ENCODE measurements around the gene MAML2. TPM values are rescaled to one million over a fixed set of nuclear protein-coding genes. Genes with fewer than 3 reads are reported as not detected.

Gene MAML2
- total RNA-seq, 1 donor from 2014 or later, result 3.8 TPM

DNA sequence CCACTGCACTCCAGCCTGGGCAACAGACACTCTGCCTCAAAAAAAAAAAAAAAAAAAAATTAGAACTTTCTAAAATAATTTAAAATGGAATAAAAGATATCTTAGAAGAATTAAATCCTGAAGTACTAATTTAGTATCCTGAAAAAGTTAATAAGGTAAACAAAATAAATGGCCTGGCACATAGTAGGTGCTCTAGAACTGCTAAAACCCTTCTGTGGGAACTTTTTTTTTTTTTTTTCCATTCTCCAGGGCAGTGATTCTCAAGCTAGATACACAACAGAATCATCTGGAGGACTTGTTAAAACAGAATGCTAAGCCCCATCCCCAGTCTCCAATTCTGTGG, 65.3 kb downstream of the MAML2 start:
- Histone ChIP-seq H3K4me2 (no peak overlapping the region), H3K9me3 (ENCODE audit: low read depth) (no peaks in the 10 kb centered on the region), H3K79me2 (ENCODE audit: low read depth) (no peaks in the 10 kb centered on the region), H3F3A (ENCODE audit: low read depth) (no peaks in the 10 kb centered on the region), H3K36me3 (no peaks in the 10 kb centered on the region), H3K27ac (no peak overlapping the region), H3K9ac (no peak overlapping the region), H4K20me1 (ENCODE audit: low read depth) (no peaks in the 10 kb centered on the region), H3K4me3 (no peak overlapping the region), H2AFZ (replicated peaks) (no peak overlapping the region), H3K4me1 (peaks cover 6% of the 10 kb centered on the region), H3K27me3 (no peaks in the 10 kb centered on the region)
- Mint-ChIP-seq H3K9me3 (no peaks in the 10 kb centered on the region), H3K36me3 (no peaks in the 10 kb centered on the region), H3K4me3 (no peak overlapping the region), H3K27me3 (ENCODE audit: insufficient read depth, low read depth) (peaks cover 4% of the 10 kb centered on the region), H3K4me1 (peaks cover 33% of the 10 kb centered on the region), H3K27ac (no peak overlapping the region)
- no peak for DNase-seq (ENCODE audit: low spot score)
- TF ChIP-seq, protein P1, sequence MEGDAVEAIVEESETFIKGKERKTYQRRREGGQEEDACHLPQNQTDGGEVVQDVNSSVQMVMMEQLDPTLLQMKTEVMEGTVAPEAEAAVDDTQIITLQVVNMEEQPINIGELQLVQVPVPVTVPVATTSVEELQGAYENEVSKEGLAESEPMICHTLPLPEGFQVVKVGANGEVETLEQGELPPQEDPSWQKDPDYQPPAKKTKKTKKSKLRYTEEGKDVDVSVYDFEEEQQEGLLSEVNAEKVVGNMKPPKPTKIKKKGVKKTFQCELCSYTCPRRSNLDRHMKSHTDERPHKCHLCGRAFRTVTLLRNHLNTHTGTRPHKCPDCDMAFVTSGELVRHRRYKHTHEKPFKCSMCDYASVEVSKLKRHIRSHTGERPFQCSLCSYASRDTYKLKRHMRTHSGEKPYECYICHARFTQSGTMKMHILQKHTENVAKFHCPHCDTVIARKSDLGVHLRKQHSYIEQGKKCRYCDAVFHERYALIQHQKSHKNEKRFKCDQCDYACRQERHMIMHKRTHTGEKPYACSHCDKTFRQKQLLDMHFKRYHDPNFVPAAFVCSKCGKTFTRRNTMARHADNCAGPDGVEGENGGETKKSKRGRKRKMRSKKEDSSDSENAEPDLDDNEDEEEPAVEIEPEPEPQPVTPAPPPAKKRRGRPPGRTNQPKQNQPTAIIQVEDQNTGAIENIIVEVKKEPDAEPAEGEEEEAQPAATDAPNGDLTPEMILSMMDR (IDR thresholded peaks at IDR 0.05), result no peak
- TF ChIP-seq EZH2phosphoT487 (IDR thresholded peaks at IDR 0.05), result no peak
- TF ChIP-seq EZH2 (IDR thresholded peaks at IDR 0.05), result no peak

DNA sequence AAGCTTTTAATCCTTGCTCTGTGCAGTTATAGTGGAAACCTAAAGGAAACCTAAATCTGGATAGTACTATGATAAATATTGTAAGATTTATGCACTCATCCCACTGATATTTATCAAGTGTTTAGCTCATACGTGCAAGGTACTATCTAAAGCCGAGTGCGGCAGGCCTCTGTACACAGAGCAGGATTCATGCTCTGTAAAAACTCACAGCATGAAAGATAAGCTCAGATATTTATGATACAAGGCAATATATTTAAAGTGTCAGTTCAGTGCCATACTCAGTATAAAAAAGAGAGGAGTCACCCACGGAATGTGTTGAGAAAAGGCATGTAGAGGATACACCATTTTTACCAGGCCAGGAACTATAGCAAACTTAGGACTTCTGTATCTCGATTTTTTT, 66.2 kb downstream of the MAML2 start:
- H3K4me1 Mint-ChIP-seq, result peaks cover 37% of the 10 kb centered on the region
- H3K9me3 Mint-ChIP-seq, result peaks cover 2% of the 10 kb centered on the region
- Histone ChIP-seq H3K79me2 (ENCODE audit: low read depth) (no peaks in the 10 kb centered on the region), H2AFZ (replicated peaks) (no peak overlapping the region), H4K20me1 (ENCODE audit: low read depth) (no peaks in the 10 kb centered on the region), H3K4me3 (no peak overlapping the region), H3F3A (ENCODE audit: low read depth) (no peaks in the 10 kb centered on the region), H3K4me1 (peaks cover 7% of the 10 kb centered on the region), H3K4me2 (no peak overlapping the region), H3K27ac (no peak overlapping the region), H3K36me3 (no peaks in the 10 kb centered on the region), H3K9ac (no peak overlapping the region), H3K27me3 (no peaks in the 10 kb centered on the region), H3K9me3 (ENCODE audit: low read depth) (no peaks in the 10 kb centered on the region)
- no peak overlapping the region for H3K27ac Mint-ChIP-seq
- H3K27me3 Mint-ChIP-seq (ENCODE audit: insufficient read depth, low read depth), result peaks cover 4% of the 10 kb centered on the region
- H3K36me3 Mint-ChIP-seq, result peaks cover 2% of the 10 kb centered on the region
- no peak overlapping the region for H3K4me3 Mint-ChIP-seq
- TF ChIP-seq, protein P1 (IDR thresholded peaks at IDR 0.05), result no peak
- TF ChIP-seq EZH2 (IDR thresholded peaks at IDR 0.05) (no peak), EZH2phosphoT487 (IDR thresholded peaks at IDR 0.05) (no peak)
- no peak for DNase-seq (ENCODE audit: low spot score)

DNA sequence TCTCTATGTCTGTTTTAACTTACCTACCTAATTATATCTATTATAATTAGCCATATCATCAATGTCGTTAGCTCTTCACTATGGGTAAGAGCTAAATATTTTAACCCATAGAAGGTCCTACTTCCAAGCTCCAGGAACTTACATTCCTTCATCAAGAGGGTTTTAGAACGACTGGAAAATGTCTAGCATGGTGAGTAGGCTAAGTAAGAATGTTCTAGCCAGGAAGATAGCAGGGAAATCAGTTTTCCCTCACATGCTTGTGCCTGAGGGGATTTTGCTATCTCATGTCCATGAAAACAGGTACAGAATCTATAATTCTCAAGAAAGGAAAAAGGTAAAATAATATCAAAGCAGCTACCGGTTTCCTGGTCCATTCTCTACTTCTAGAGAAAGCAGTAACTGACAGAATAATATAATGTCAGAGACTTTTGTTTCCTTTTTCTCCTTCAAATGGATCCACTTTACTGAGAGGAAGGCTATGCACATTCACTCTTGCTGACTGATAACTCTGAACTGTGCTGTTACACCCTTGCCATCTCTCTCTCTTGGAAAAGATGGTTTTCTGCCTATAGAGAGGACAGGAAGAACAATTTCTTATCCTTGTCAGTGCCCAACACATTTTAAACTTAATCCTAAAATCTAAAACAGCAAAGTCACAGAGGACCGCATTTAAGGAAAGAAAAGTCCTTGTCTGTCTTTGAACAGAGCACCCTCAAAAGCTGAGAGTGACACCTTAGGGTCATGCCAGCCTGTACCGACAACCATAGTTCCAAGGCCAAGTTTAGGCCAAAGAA, 67.0 kb downstream of the MAML2 start:
- no peak overlapping the region for H3K27ac ChIP-seq
- peaks cover 37% of the 10 kb centered on the region for H3K4me1 Mint-ChIP-seq
- H3K4me3 ChIP-seq, result no peak overlapping the region
- no peak overlapping the region for H3K4me2 ChIP-seq
- peaks cover 4% of the 10 kb centered on the region for H3K9me3 Mint-ChIP-seq
- no peaks in the 10 kb centered on the region for H3K9me3 ChIP-seq (ENCODE audit: low read depth)
- H4K20me1 ChIP-seq (ENCODE audit: low read depth), result no peaks in the 10 kb centered on the region
- no peak overlapping the region for H2AFZ ChIP-seq (replicated peaks)
- H3K4me3 Mint-ChIP-seq, result no peak overlapping the region
- H3F3A ChIP-seq (ENCODE audit: low read depth), result no peaks in the 10 kb centered on the region
- peaks cover 9% of the 10 kb centered on the region for H3K36me3 Mint-ChIP-seq
- no peak overlapping the region for H3K9ac ChIP-seq
- H3K27ac Mint-ChIP-seq, result no peak overlapping the region
- no peak for DNase-seq (ENCODE audit: low spot score)
- TF ChIP-seq, protein P1 (IDR thresholded peaks at IDR 0.05), result no peak
- TF ChIP-seq EZH2 (IDR thresholded peaks at IDR 0.05), result no peak
- no peak for TF ChIP-seq EZH2phosphoT487 (IDR thresholded peaks at IDR 0.05)
- H3K79me2 ChIP-seq (ENCODE audit: low read depth), result no peaks in the 10 kb centered on the region
- peaks cover 2% of the 10 kb centered on the region for H3K27me3 Mint-ChIP-seq (ENCODE audit: insufficient read depth, low read depth)
- H3K27me3 ChIP-seq, result no peaks in the 10 kb centered on the region
- no peaks in the 10 kb centered on the region for H3K36me3 ChIP-seq
- peaks cover 7% of the 10 kb centered on the region for H3K4me1 ChIP-seq

All from neural progenitor cell (in vitro differentiated cells).